Mesendoderm (in vitro differentiated cells): ENCODE measurements around the gene PDZK1IP1.

Experiments used
- DNase-seq: peaks from one replicate; pipeline ENCODE4 v3.0.0; 2013
- H2AK5ac ChIP-seq: 2 replicates; pipeline ENCODE4 v1.6.1; 2013; ENCODE audit warnings: low read length, inconsistent platforms
- H2BK120ac ChIP-seq: 2 replicates; pipeline ENCODE4 v1.6.1; 2013; ENCODE audit warnings: low read depth, mild to moderate bottlenecking, low read length, moderate library complexity, mixed read lengths
- H2BK15ac ChIP-seq: replicated peaks from 2 replicates; pipeline ENCODE4 v1.6.1; 2013; ENCODE audit warnings: low read depth, mild to moderate bottlenecking, moderate library complexity
- H2BK5ac ChIP-seq: 2 replicates; pipeline ENCODE4 v1.6.1; 2013; ENCODE audit warnings: low read length, inconsistent platforms
- H3K18ac ChIP-seq: 2 replicates; pipeline ENCODE4 v1.6.1; 2013; ENCODE audit warnings: mild to moderate bottlenecking, low read length, mixed read lengths
- H3K23ac ChIP-seq: one replicate; pipeline ENCODE4 v1.6.1; 2013; ENCODE audit warnings: low read length
- H3K27ac ChIP-seq: 2 replicates; pipeline ENCODE4 v1.5.1; 2013; ENCODE audit warnings: low read depth, mild to moderate bottlenecking, inconsistent platforms, low read length, moderate library complexity
- H3K27me3 ChIP-seq: 2 replicates; pipeline ENCODE4 v1.6.1; 2013; ENCODE audit warnings: low read length, control low read depth, mild to moderate bottlenecking, inconsistent platforms; ENCODE audit not compliant: insufficient read depth, poor library complexity
- H3K36me3 ChIP-seq: 2 replicates; pipeline ENCODE4 v1.6.1; 2013; ENCODE audit warnings: low read length, inconsistent platforms; ENCODE audit not compliant: control insufficient read depth, insufficient read depth
- H3K4ac ChIP-seq: one replicate; pipeline ENCODE4 v1.6.1; 2013; ENCODE audit warnings: low read depth, mild to moderate bottlenecking, low read length, moderate library complexity
- H3K4me1 ChIP-seq: 2 replicates; pipeline ENCODE4 v1.6.1; 2013; ENCODE audit warnings: low read depth, low read length, inconsistent platforms; ENCODE audit not compliant: control insufficient read depth
- H3K4me2 ChIP-seq: 2 replicates; pipeline ENCODE4 v1.6.1; 2013; ENCODE audit warnings: low read length
- H3K4me3 ChIP-seq: 2 replicates; pipeline ENCODE4 v1.5.1; 2013; ENCODE audit warnings: mild to moderate bottlenecking, low read length
- H3K56ac ChIP-seq: one replicate; pipeline ENCODE4 v1.6.1; 2013; ENCODE audit warnings: low read length
- H3K79me1 ChIP-seq: 2 replicates; pipeline ENCODE4 v1.6.1; 2013; ENCODE audit warnings: low read length, inconsistent platforms
- H3K79me2 ChIP-seq: 2 replicates; pipeline ENCODE4 v1.6.1; 2013; ENCODE audit warnings: mild to moderate bottlenecking, low read length; ENCODE audit not compliant: control insufficient read depth, insufficient read depth
- H3K9ac ChIP-seq: 2 replicates; pipeline ENCODE4 v1.6.1; 2013; ENCODE audit warnings: low read length, inconsistent platforms
- H4K5ac ChIP-seq: one replicate; pipeline ENCODE4 v1.6.1; 2013; ENCODE audit warnings: low read length
- H4K8ac ChIP-seq: one replicate; pipeline ENCODE4 v1.6.1; 2013; ENCODE audit warnings: low read depth, mild to moderate bottlenecking, control low read depth, low read length, moderate library complexity
- WGBS: extraction: QIAGEN DNeasy Blood & Tissue Kit; methylation state at CpG from one replicate; pipeline ENCODE4 v1.1.7; 2013; ENCODE audit warnings: low lambda C conversion rate, missing lambda C conversion rate; ENCODE audit not compliant: insufficient coverage; ENCODE audit errors: extremely low coverage; 5-methylcytosine and 5-hydroxymethylcytosine counted together

PDZK1IP1 gene

DNA sequence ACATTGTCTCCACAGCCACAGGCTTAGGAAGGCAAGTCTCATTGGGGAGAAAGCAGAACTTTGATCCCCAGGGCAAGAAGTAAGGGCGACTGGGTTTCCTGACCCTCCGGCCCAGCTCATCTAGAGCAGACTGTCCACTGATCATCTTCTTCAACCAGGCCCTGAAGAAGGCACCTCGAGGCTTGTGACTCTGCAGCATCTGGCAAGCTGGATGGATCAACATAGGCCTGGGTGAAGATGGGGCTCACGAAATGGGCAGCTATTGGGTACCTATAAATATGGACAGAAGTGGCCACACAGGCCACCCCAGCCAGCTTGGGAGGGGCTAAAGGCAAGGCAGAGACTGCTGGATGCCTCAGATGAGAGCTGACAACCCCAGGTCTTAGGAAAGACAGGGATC, 29.2 kb upstream of the PDZK1IP1 start:
- H3K4me1 ChIP-seq: no peaks in the 10 kb centered on the region

DNA sequence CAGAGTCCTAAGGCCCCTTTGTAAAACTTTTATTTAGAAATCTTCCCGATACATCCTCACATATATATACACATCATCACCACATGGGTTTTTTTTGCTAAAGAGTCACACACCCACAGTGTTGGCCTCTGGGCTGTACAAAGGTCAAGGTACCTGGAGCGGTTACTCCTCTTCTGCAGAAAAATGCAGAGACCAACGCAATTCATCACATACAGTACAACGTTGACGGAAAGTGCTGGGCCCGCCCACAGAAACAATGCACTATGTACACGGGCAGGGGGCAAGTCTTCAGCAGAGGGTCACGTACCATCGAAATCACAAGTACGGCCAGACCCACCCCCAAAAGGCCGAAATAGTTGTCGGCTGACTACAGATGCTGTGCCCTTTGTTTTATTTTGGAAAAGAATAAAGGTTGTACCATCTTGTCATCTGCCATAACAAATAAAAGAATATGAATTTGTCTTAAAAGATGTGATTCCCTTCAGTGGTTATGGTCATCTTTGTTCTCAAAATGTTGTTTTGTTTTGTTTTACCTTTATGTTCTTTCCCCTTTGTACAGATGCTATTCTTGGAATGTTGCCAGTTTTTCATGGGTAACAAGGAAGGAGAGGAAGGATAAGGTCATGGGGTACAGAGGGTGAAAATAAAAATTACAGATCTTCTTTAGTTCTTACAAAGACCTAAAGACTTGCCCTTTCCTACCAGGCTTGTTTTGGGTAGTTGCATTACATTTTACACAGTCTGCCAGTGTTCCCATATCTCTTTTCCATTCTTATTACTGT, 26.6 kb upstream of the PDZK1IP1 start:
- no peak for DNase-seq
- no peak overlapping the region for H3K56ac ChIP-seq
- H3K36me3 ChIP-seq: no peaks in the 10 kb centered on the region
- H3K27ac ChIP-seq: no peak overlapping the region
- no peaks in the 10 kb centered on the region for H3K27me3 ChIP-seq
- H2BK120ac ChIP-seq: no peak overlapping the region
- H3K4ac ChIP-seq: no peak overlapping the region
- H3K79me1 ChIP-seq: no peaks in the 10 kb centered on the region
- H3K4me2 ChIP-seq: no peak overlapping the region
- no peaks in the 10 kb centered on the region for H3K79me2 ChIP-seq
- WGBS: no CpG with 5 or more reads among the region's 12 CpGs
- H3K18ac ChIP-seq: no peak overlapping the region
- no peak overlapping the region for H3K4me3 ChIP-seq
- H2BK15ac ChIP-seq: no peak overlapping the region
- H2AK5ac ChIP-seq: no peak overlapping the region
- no peak overlapping the region for H4K8ac ChIP-seq
- H2BK5ac ChIP-seq: no peak overlapping the region
- no peak overlapping the region for H3K23ac ChIP-seq
- no peak overlapping the region for H4K5ac ChIP-seq
- no peaks in the 10 kb centered on the region for H3K4me1 ChIP-seq
- H3K9ac ChIP-seq: no peak overlapping the region

More for the DNA sequence above, 29.2 kb upstream of the PDZK1IP1 start:
- Histone ChIP-seq H2BK15ac (no peak overlapping the region), H3K56ac (no peak overlapping the region), H3K36me3 (no peaks in the 10 kb centered on the region), H2AK5ac (no peak overlapping the region), H3K79me2 (no peaks in the 10 kb centered on the region), H3K4me2 (no peak overlapping the region), H3K27me3 (peaks cover 24% of the 10 kb centered on the region), H3K18ac (no peak overlapping the region), H3K4me3 (no peak overlapping the region), H3K23ac (no peak overlapping the region), H3K27ac (no peak overlapping the region), H4K5ac (no peak overlapping the region), H4K8ac (no peak overlapping the region), H2BK5ac (no peak overlapping the region), H2BK120ac (no peak overlapping the region), H3K4ac (no peak overlapping the region), H3K79me1 (no peaks in the 10 kb centered on the region), H3K9ac (no peak overlapping the region)
- DNase-seq: no peak
- no CpG with 5 or more reads among the region's 4 CpGs for WGBS

DNA sequence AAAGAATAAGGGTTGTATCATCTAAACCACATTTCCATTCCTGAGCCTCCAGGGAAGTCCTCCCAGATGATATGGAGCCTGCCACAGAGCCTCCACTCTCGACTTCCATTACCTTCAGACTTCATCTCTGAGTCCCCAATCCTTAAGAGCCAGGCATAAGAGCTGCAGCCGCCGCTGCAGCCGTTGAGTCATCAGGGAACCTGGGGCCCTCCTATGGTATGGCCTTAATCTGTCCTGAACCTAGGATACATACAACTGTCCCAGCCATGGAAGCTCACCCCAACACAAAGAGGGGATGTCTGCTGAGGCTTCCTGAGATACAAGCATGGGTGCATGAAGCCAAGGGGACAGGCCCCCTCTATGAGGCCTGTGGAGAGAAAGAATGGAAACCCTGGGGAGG, 25.9 kb upstream of the PDZK1IP1 start:
- Histone ChIP-seq H3K36me3 (no peaks in the 10 kb centered on the region), H2AK5ac (no peak overlapping the region), H2BK15ac (no peak overlapping the region), H3K79me2 (no peaks in the 10 kb centered on the region), H3K9ac (no peak overlapping the region), H3K4me2 (no peak overlapping the region), H3K23ac (peak overlapping the region; percentile 60), H3K4me3 (no peak overlapping the region), H3K56ac (no peak overlapping the region), H2BK120ac (no peak overlapping the region), H2BK5ac (no peak overlapping the region), H3K4ac (no peak overlapping the region), H3K4me1 (no peaks in the 10 kb centered on the region), H3K27ac (no peak overlapping the region), H4K8ac (no peak overlapping the region), H3K18ac (no peak overlapping the region), H3K79me1 (no peaks in the 10 kb centered on the region), H3K27me3 (no peaks in the 10 kb centered on the region), H4K5ac (no peak overlapping the region)
- WGBS: no CpG with 5 or more reads among the region's 4 CpGs
- DNase-seq: no peak

DNA sequence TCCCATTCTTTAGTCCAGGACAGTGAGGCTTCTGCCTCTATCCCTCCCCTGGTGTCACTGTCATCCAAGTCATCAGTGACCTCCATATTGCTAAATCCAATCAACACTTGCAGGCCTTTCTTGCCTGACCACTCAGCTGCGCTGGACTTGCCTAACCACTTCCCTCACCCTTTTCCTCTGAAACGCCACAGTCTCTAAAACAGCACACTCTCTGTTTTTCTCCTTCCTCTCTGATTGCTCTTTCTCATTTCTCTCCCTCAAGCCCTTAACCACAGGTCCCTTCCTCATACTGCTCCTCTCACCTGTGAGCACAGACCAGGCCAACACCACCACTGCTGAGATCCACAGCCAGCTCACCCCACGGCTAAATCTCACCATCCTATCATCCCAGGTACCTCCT, 24.7 kb upstream of the PDZK1IP1 start:
- H3K27me3 ChIP-seq: no peaks in the 10 kb centered on the region
- no peak overlapping the region for H3K4me2 ChIP-seq
- WGBS: no CpG with 5 or more reads among the region's 3 CpGs
- no peak overlapping the region for H3K23ac ChIP-seq
- H4K5ac ChIP-seq: no peak overlapping the region
- H3K9ac ChIP-seq: no peak overlapping the region
- no peak overlapping the region for H3K56ac ChIP-seq
- no peaks in the 10 kb centered on the region for H3K79me1 ChIP-seq
- no peak overlapping the region for H2BK15ac ChIP-seq
- H4K8ac ChIP-seq: no peak overlapping the region
- H3K18ac ChIP-seq: no peak overlapping the region
- H2BK5ac ChIP-seq: no peak overlapping the region
- no peaks in the 10 kb centered on the region for H3K79me2 ChIP-seq
- H3K27ac ChIP-seq: no peak overlapping the region
- no peaks in the 10 kb centered on the region for H3K4me1 ChIP-seq
- H2BK120ac ChIP-seq: no peak overlapping the region
- no peak for DNase-seq
- H3K4ac ChIP-seq: no peak overlapping the region
- H3K36me3 ChIP-seq: no peaks in the 10 kb centered on the region
- H3K4me3 ChIP-seq: no peak overlapping the region
- no peak overlapping the region for H2AK5ac ChIP-seq

DNA sequence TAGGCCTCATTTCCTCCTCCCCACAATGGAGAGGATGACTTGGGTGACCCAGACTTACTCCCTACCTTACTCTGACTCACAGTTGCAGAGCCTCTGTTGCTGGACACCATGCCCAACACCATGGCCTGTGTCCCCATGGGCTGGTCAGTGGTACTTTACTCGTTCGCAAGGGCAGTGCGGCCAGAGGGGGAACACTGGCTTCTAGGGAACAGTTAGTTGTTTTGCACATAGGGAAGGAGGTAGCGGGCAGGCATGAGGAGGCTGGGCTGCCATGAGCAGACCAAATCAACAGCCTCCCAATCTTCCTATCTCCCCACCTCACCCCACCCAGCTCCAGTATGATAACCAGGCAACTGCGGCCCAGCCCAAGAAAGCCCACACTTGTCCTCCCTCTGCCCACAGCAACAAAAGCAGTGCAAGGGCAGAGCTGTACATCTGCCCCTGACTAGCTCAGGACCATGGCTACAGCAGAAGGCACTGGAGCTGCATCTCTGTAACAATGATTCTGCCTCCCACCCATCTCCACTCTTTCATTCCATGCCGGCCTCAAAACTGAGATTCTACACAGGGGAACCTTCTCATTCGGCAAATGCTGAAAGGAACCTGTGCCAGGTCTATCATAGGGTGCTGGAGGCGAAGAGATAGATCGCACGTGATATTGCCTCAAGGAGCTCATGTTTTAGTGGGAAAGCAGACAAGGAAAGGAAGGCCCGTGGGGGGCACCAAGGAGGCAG, 23.6 kb upstream of the PDZK1IP1 start:
- Histone ChIP-seq H3K27ac (no peak overlapping the region), H3K4me3 (no peak overlapping the region), H3K23ac (no peak overlapping the region), H3K4me2 (no peak overlapping the region), H3K79me1 (no peaks in the 10 kb centered on the region), H3K4ac (no peak overlapping the region), H3K18ac (no peak overlapping the region), H3K79me2 (no peaks in the 10 kb centered on the region), H4K5ac (no peak overlapping the region), H3K27me3 (no peaks in the 10 kb centered on the region), H3K4me1 (no peaks in the 10 kb centered on the region), H2AK5ac (no peak overlapping the region), H3K36me3 (no peaks in the 10 kb centered on the region), H3K9ac (no peak overlapping the region), H2BK5ac (no peak overlapping the region), H2BK15ac (no peak overlapping the region), H3K56ac (no peak overlapping the region), H4K8ac (no peak overlapping the region), H2BK120ac (no peak overlapping the region)
- no peak for DNase-seq
- WGBS: no CpG with 5 or more reads among the region's 11 CpGs
